Esophagus squamous epithelium (tissue), 5 donors: ENCODE measurements around the gene CADPS. TPM values are rescaled to one million over a fixed set of nuclear protein-coding genes. Genes with fewer than 3 reads are reported as not detected.

Experiments used
- DNase-seq: peaks from one replicate; lab custom pipeline; 2025; lab: John Stamatoyannopoulos, UW
- H3K27ac ChIP-seq, 4 donors: fragments of 200-600 bp; sonication (generic); one replicate each; pipeline ENCODE4 v1.5.1; 2016 to 2019; ENCODE audit warnings: mild to moderate bottlenecking in 1 of 4
- H3K27me3 ChIP-seq, 4 donors: fragments of 200-600 bp; sonication (generic); 1 replicate in 3 of 4; 2 replicates in 1 of 4; pipeline versions ENCODE4 v1.5.1 to v1.6.0; 2017 to 2021; ENCODE audit warnings: antibody characterized with exemption in 1 of 4
- H3K36me3 ChIP-seq, 3 donors: fragments of 200-600 bp; sonication (generic); one replicate each; pipeline ENCODE4 v1.5.1; 2016 to 2019
- H3K4me1 ChIP-seq, 3 donors: fragments of 200-600 bp; sonication (generic); one replicate each; pipeline ENCODE4 v1.5.1; 2017 to 2019
- H3K4me3 ChIP-seq, 4 donors: fragments of 200-600 bp; sonication (generic); 1 replicate in 3 of 4; 2 replicates in 1 of 4; pipeline ENCODE4 v1.5.1; 2016 to 2019; ENCODE audit warnings: mild to moderate bottlenecking in 2 of 4, moderate library complexity in 1 of 4
- H3K9me3 ChIP-seq, 3 donors: fragments of 200-600 bp; sonication (generic); one replicate each; pipeline ENCODE4 v1.5.1; 2016 to 2019
- POLR2A ChIP-seq, 4 donors: fragments of 450-650 bp; IDR thresholded peaks; one replicate each; pipeline ENCODE4 v1.6.1; 2017; ENCODE audit warnings: antibody characterized with exemption in 4 of 4, mild to moderate bottlenecking in 4 of 4, moderate library complexity in 3 of 4
- WGBS, 2 donors: methylation state at CpG; one replicate each; pipeline ENCODE4 v1.1.5; 2018; 5-methylcytosine and 5-hydroxymethylcytosine counted together
- intact Hi-C: fragments of 100-400 bp; cut with DNase I; formaldehyde crosslinking; loops from one replicate; pipeline ENCODE4 v1.15.0; 2022
- total RNA-seq, 4 donors: library from RNA; depleted of rRNA; stranded (reverse); fragments of >200 nt; gene quantifications; one replicate each; pipeline ENCODE4 v1.1.0, GENCODE V29; 2016
- TF ChIP-seq, protein P1 (sequence below), 6 experiments: fragments of 450-650 bp in 4 of 6; fragments of 200-600 bp in 2 of 6; sonication (generic) in 2 of 6; IDR thresholded peaks; one replicate each; pipeline ENCODE4 v1.5.1; 2016 to 2019; ENCODE audit warnings: antibody characterized with exemption in 6 of 6, mild to moderate bottlenecking in 4 of 6, moderate library complexity in 4 of 6
- donor health status: DM: yes; HTN: yes; CAD: no.

Gene CADPS
- total RNA-seq, 4 donors from 2014 or later = 0.09 to 4.8 TPM; not detected in 2

DNA sequence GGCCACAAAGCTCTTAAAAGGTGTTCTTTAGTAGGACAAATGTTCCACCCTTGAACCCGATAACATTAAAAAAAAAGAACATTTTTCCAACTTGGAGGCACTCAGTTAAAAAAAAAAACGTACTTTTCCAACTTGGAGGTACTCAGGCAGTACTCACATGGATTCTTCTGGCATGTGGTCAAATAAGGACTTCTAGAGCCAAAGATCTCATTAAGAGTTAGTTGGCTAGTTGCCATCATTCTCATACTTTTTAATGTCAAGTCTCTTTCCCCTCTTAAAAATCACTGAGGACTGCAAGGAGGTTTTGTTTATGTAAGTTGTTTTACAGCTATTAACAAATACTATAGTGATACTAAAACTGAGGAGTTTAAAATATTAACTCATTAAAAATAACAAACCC is 101.0 kb downstream of the CADPS start:
- H3K4me1 ChIP-seq = no peaks in the 10 kb centered on the region
- H3K9me3 ChIP-seq = no peaks in the 10 kb centered on the region
- no peaks in the 10 kb centered on the region for H3K27me3 ChIP-seq
- no peak for TF ChIP-seq POLR2A (IDR thresholded peaks at IDR 0.05)
- TF ChIP-seq, protein P1, sequence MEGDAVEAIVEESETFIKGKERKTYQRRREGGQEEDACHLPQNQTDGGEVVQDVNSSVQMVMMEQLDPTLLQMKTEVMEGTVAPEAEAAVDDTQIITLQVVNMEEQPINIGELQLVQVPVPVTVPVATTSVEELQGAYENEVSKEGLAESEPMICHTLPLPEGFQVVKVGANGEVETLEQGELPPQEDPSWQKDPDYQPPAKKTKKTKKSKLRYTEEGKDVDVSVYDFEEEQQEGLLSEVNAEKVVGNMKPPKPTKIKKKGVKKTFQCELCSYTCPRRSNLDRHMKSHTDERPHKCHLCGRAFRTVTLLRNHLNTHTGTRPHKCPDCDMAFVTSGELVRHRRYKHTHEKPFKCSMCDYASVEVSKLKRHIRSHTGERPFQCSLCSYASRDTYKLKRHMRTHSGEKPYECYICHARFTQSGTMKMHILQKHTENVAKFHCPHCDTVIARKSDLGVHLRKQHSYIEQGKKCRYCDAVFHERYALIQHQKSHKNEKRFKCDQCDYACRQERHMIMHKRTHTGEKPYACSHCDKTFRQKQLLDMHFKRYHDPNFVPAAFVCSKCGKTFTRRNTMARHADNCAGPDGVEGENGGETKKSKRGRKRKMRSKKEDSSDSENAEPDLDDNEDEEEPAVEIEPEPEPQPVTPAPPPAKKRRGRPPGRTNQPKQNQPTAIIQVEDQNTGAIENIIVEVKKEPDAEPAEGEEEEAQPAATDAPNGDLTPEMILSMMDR (IDR thresholded peaks at IDR 0.05) = no peak
- H3K36me3 ChIP-seq = no peaks in the 10 kb centered on the region
- no peak overlapping the region for H3K4me3 ChIP-seq
- intact Hi-C loops = no loop called here
- H3K27ac ChIP-seq = no peak overlapping the region
- no peak for DNase-seq
- WGBS, 2 donors = 45 to 60% methylated on average over 2 of the region's 2 CpGs

GRCh38 chr3:62771331-62772072 is 103.7 kb downstream of the CADPS start:
- Histone ChIP-seq H3K4me3 (no peak overlapping the region), H3K9me3 (no peaks in the 10 kb centered on the region), H3K4me1 (no peaks in the 10 kb centered on the region), H3K27me3 (no peaks in the 10 kb centered on the region), H3K27ac (no peak overlapping the region), H3K36me3 (no peaks in the 10 kb centered on the region)
- TF ChIP-seq, protein P1 (IDR thresholded peaks at IDR 0.05) = no peak
- TF ChIP-seq POLR2A (IDR thresholded peaks at IDR 0.05) = no peak
- intact Hi-C loops = no loop called here
- WGBS, 2 donors = 67 to 73% methylated on average over 7 of the region's 7 CpGs
- DNase-seq = no peak

DNA sequence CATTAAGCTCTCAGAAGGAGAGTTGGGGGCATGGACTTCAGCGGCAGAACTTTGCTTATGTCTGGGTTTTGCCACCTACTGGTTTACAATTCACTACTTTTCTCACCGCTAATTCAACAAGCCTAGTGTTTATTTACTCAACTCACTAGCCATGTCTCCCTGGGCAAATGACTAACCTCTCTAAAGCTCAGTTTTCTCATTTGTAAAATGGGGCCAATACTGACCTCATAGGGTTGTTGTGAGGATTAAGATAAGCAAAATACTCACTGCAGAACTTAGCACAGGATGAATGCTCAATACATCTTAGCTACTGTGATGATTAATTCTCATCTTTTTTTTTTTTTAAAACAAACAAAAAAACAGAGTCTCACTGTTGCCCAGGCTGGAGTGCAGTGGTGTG is 106.3 kb downstream of the CADPS start:
- H3K4me1 ChIP-seq = no peaks in the 10 kb centered on the region
- WGBS, 2 donors = 40 to 54% methylated on average over 2 of the region's 2 CpGs
- DNase-seq = no peak
- no peaks in the 10 kb centered on the region for H3K36me3 ChIP-seq
- no peak overlapping the region for H3K4me3 ChIP-seq
- no peaks in the 10 kb centered on the region for H3K27me3 ChIP-seq
- no peaks in the 10 kb centered on the region for H3K9me3 ChIP-seq
- TF ChIP-seq, protein P1 (IDR thresholded peaks at IDR 0.05) = no peak
- TF ChIP-seq POLR2A (IDR thresholded peaks at IDR 0.05) = no peak
- no peak overlapping the region for H3K27ac ChIP-seq
- intact Hi-C loops = no loop called here

DNA sequence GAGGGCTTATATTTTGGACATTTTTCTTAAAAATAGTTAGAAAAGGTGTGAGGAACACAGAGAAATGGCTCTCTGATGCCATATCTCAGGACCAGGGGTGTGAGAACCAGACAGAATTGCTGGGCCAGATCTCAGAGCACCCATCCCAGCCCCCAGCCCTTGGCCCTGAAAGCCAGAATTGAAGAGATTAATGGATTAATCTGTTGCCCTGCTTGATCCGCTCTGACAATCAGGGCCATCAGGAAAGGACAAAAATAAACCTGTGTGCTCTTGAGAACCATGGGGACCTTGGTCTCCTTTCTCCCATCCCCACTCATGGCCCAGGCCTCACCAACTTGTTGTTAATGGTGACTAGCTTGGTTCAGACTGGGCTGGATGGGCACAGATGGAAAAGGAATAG is 113.5 kb downstream of the CADPS start:
- Histone ChIP-seq H3K27me3 (no peaks in the 10 kb centered on the region), H3K4me1 (no peaks in the 10 kb centered on the region), H3K36me3 (no peaks in the 10 kb centered on the region), H3K9me3 (no peaks in the 10 kb centered on the region), H3K4me3 (no peak overlapping the region), H3K27ac (no peak overlapping the region)
- WGBS, 2 donors = 64 to 100% methylated on average over 1 of the region's 1 CpG
- DNase-seq = no peak
- no peak for TF ChIP-seq POLR2A (IDR thresholded peaks at IDR 0.05)
- TF ChIP-seq, protein P1 (IDR thresholded peaks at IDR 0.05) = no peak
- intact Hi-C loops = no loop called here

DNA sequence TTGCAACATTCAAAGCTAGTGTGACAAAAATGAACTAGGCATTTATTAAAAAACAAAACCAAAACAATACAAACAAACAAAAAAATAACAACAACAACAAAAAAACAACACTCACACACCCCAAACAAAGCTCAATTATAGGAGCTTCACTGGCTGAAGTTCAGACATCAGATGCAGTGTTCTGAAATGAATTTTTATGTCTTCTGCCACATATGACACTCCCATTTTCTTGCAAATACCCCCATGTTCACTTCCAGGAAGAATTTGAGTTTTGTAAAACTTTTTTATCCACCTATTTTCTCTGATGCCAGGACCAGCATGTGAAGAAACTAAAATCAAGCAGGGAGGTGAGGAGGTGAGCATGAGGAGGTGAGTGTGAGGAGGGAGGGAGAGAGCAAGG is 113.9 kb downstream of the CADPS start:
- Histone ChIP-seq H3K4me3 (no peak overlapping the region), H3K27me3 (no peaks in the 10 kb centered on the region), H3K4me1 (no peaks in the 10 kb centered on the region), H3K27ac (no peak overlapping the region), H3K36me3 (no peaks in the 10 kb centered on the region), H3K9me3 (no peaks in the 10 kb centered on the region)
- intact Hi-C loops = no loop called here
- TF ChIP-seq, protein P1 (IDR thresholded peaks at IDR 0.05) = no peak
- TF ChIP-seq POLR2A (IDR thresholded peaks at IDR 0.05) = no peak
- no peak for DNase-seq
